HepG2 (cell line): ENCODE measurements around the gene PTPRN. TPM values are rescaled to one million over a fixed set of nuclear protein-coding genes. Genes with fewer than 3 reads are reported as not detected.

ENCODE experiments used
- ATAC-seq: fragments of 200-7000 bp; cut with Tn5 transposase; 3 replicates; pipeline ENCODE4 v1.9.1; 2020; ENCODE audit warnings: mild to moderate bottlenecking, moderate library complexity
- BruUV-seq: library from RNA; stranded (reverse); fragments of 400-500 nt; replicated peaks from 2 replicates; lab custom pipeline; 2021; lab: Mats Ljungman, UMichigan
- CTCF ChIA-PET: fragments of 300-600 bp; formaldehyde crosslinking; extraction: SDS; loops from one replicate; lab custom pipeline; 2021; ENCODE audit warnings: low total read pairs, inconsistent platforms, low intra/inter-chr PET ratio; lab: Yijun Ruan, JAX
- POLR2A ChIA-PET: fragments of 350-600 bp; sonication (Branson Sonifier 250); formaldehyde crosslinking; loops from one replicate; lab custom pipeline; 2020; ENCODE audit warnings: antibody characterized with exemption, inconsistent platforms; lab: Yijun Ruan, JAX
- DNase-seq: peaks from one replicate; pipeline ENCODE4 v3.0.0-alpha.2; 2015; ENCODE audit warnings: low spot score
- FAIRE-seq: peaks from 3 replicates; lab custom pipeline; 2011; peaks lifted over from hg19 to GRCh38; lab: Jason Lieb, UNC
- H2AFZ ChIP-seq: one replicate; pipeline ENCODE4 v1.6.1; 2011; ENCODE audit warnings: low read length, inconsistent platforms
- H3K27ac ChIP-seq: fragments of 300-600 bp; 3 replicates; pipeline ENCODE4 v1.8.0; 2011; ENCODE audit warnings: mixed run types, mild to moderate bottlenecking, mixed read lengths, low read length, inconsistent platforms; ENCODE audit not compliant: insufficient read depth; ENCODE audit errors: extremely low read length
- H3K27me3 ChIP-seq, 2 experiments: fragments of 200-600 bp in 1 of 2; 2 replicates in 1 of 2; 3 replicates in 1 of 2; pipeline versions ENCODE4 v1.6.0 to v1.8.0; 2011; ENCODE audit warnings: low read length in 2 of 2, mild to moderate bottlenecking in 2 of 2, moderate library complexity in 2 of 2, inconsistent platforms in 1 of 2; ENCODE audit not compliant: insufficient read depth in 2 of 2, control insufficient read depth in 1 of 2
- H3K36me3 ChIP-seq, 2 experiments: fragments of 200-600 bp in 1 of 2; replicated peaks in 1 of 2; 2 replicates in 1 of 2; 3 replicates in 1 of 2; pipeline versions ENCODE4 v1.5.1 to v1.8.0; 2011; ENCODE audit warnings: low read length in 2 of 2, inconsistent platforms in 1 of 2; ENCODE audit not compliant: insufficient read depth in 2 of 2, control insufficient read depth in 1 of 2
- H3K4me1 ChIP-seq: 2 replicates; pipeline ENCODE4 v1.5.1; 2012; ENCODE audit warnings: low read length, inconsistent platforms; ENCODE audit not compliant: insufficient read depth
- H3K4me2 ChIP-seq: 2 replicates; pipeline ENCODE4 v1.6.0; 2011; ENCODE audit warnings: low read depth, low read length, inconsistent platforms
- H3K4me3 ChIP-seq, 3 experiments: fragments of 200-600 bp in 1 of 3; sonication (generic), shearing (Covaris generic) in 1 of 3; replicated peaks in 1 of 3; 2 replicates each; pipeline ENCODE4 v1.5.1; 2011 to 2016; ENCODE audit warnings: low read length in 3 of 3, inconsistent platforms in 2 of 3, low read depth in 2 of 3, mild to moderate bottlenecking in 2 of 3, control low read depth in 1 of 3, mixed read lengths in 1 of 3; ENCODE audit not compliant: insufficient read depth in 1 of 3
- H3K79me2 ChIP-seq: one replicate; pipeline ENCODE4 v1.6.1; 2011; ENCODE audit warnings: low read length, inconsistent platforms; ENCODE audit not compliant: insufficient read depth
- H3K9ac ChIP-seq: 2 replicates; pipeline ENCODE4 v1.6.0; 2011; ENCODE audit warnings: mild to moderate bottlenecking, low read depth, low read length, inconsistent platforms; ENCODE audit not compliant: insufficient read depth
- H3K9me3 ChIP-seq: 2 replicates; pipeline ENCODE4 v1.5.1; 2012; ENCODE audit warnings: mild to moderate bottlenecking, low read length
- H4K20me1 ChIP-seq: 2 replicates; pipeline ENCODE4 v1.6.0; 2011; ENCODE audit warnings: inconsistent platforms, mild to moderate bottlenecking, low read length, moderate library complexity; ENCODE audit not compliant: insufficient read depth
- KDM2A ChIP-seq: sonication (generic); formaldehyde crosslinking; IDR thresholded peaks from 2 replicates; pipeline ENCODE4 v1.4.0; 2020; ENCODE audit warnings: low read depth, missing genetic modification reagents, borderline replicate concordance
- MZF1 ChIP-seq: sonication (generic); formaldehyde crosslinking; IDR thresholded peaks from 2 replicates; pipeline ENCODE4 v1.8.1; 2023; ENCODE audit warnings: mild to moderate bottlenecking, missing genetic modification reagents, borderline replicate concordance
- SIX1 ChIP-seq: sonication (generic); formaldehyde crosslinking; IDR thresholded peaks from 2 replicates; pipeline ENCODE4 v1.4.0; 2020; ENCODE audit warnings: missing genetic modification reagents, borderline replicate concordance
- SMYD3 ChIP-seq: sonication (generic); formaldehyde crosslinking; IDR thresholded peaks from 2 replicates; pipeline ENCODE4 v1.8.1; 2023; ENCODE audit warnings: mild to moderate bottlenecking, missing genetic modification reagents
- TBX3 ChIP-seq: fragments of 450-650 bp; IDR thresholded peaks from 2 replicates; pipeline ENCODE4 v1.6.1; 2017; ENCODE audit warnings: antibody characterized with exemption, mild to moderate bottlenecking, inconsistent platforms, borderline replicate concordance
- WIZ ChIP-seq: sonication (generic); formaldehyde crosslinking; IDR thresholded peaks from 2 replicates; pipeline ENCODE4 v1.5.1; 2020; ENCODE audit warnings: mild to moderate bottlenecking, missing genetic modification reagents
- ZFP37 ChIP-seq: sonication (generic); formaldehyde crosslinking; IDR thresholded peaks from 2 replicates; pipeline ENCODE4 v1.4.0; 2020; ENCODE audit warnings: missing genetic modification reagents, borderline replicate concordance
- ZNF205 ChIP-seq: IDR thresholded peaks from 2 replicates; pipeline ENCODE4 v1.6.1; 2018; ENCODE audit warnings: missing biosample characterization, missing genetic modification reagents
- ZNF225 ChIP-seq: sonication (generic); formaldehyde crosslinking; IDR thresholded peaks from 2 replicates; pipeline ENCODE4 v1.4.0; 2020; ENCODE audit warnings: mild to moderate bottlenecking, missing genetic modification reagents
- ZNF670 ChIP-seq: sonication (generic); formaldehyde crosslinking; IDR thresholded peaks from 2 replicates; pipeline ENCODE4 v1.8.0; 2022; ENCODE audit warnings: mild to moderate bottlenecking, missing genetic modification reagents, borderline replicate concordance
- ZSCAN12 ChIP-seq: sonication (generic); formaldehyde crosslinking; IDR thresholded peaks from 2 replicates; pipeline ENCODE4 v1.9.0; 2021; ENCODE audit warnings: mild to moderate bottlenecking, missing genetic modification reagents
- WGBS: methylation state at CpG from one replicate; pipeline ENCODE4 v1.1.6; 2017; ENCODE audit warnings: low lambda C conversion rate; 5-methylcytosine and 5-hydroxymethylcytosine counted together
- in situ Hi-C: cut with HindIII; loops from 2 replicates; pipeline ENCODE4 v1.10.0; 2017; ENCODE audit warnings: low pct_unique_long_range_greater_than_20kb; ENCODE audit not compliant: extremely low pct_ligation_motif_present
- intact Hi-C: fragments of 100-400 bp; cut with micrococcal nuclease; formaldehyde crosslinking; loops from one replicate; pipeline ENCODE4 v1.10.0; 2022; ENCODE audit not compliant: unreplicated experiment
- polyA plus RNA-seq, 8 experiments: library from polyadenylated mRNA; depleted of rRNA in 3 of 8; stranded (reverse) in 7 of 8; unstranded in 1 of 8; fragments of >200 nt; fragmentation: Illumina TruSeq in 4 of 8; extraction: Trizol in 4 of 8; gene quantifications; 2 replicates each; pipeline versions ENCODE4 v1.2.1 to v1.2.3, GENCODE V29; 2011 to 2016; ENCODE audit warnings: low read depth in 4 of 8, missing spikeins in 1 of 8, mixed read lengths in 1 of 8; ENCODE audit not compliant: insufficient read depth in 1 of 8
- total RNA-seq, 5 experiments: library from RNA; depleted of rRNA; stranded (reverse); fragments of >200 nt; fragmentation: Illumina TruSeq; extraction: Trizol; gene quantifications; 2 replicates each; pipeline ENCODE4 v1.2.3, GENCODE V29; 2016; ENCODE audit warnings: low read depth in 1 of 5
- TF ChIP-seq, protein P1 (sequence below): sonication (generic); formaldehyde crosslinking; IDR thresholded peaks from 2 replicates; pipeline ENCODE4 v1.4.0; 2020; ENCODE audit warnings: missing genetic modification reagents, mild to moderate bottlenecking, borderline replicate concordance
- TF ChIP-seq, protein P2 (sequence below): sonication (generic); formaldehyde crosslinking; IDR thresholded peaks from 2 replicates; pipeline ENCODE4 v1.8.0; 2023; ENCODE audit warnings: mild to moderate bottlenecking, missing genetic modification reagents

The PTPRN gene
- total and polyA plus RNA-seq, 2 of the 13 experiments (the other 11 are each of a cell fraction or from before 2014, with no cell fraction given) = 0.26 TPM; not detected in 1

DNA sequence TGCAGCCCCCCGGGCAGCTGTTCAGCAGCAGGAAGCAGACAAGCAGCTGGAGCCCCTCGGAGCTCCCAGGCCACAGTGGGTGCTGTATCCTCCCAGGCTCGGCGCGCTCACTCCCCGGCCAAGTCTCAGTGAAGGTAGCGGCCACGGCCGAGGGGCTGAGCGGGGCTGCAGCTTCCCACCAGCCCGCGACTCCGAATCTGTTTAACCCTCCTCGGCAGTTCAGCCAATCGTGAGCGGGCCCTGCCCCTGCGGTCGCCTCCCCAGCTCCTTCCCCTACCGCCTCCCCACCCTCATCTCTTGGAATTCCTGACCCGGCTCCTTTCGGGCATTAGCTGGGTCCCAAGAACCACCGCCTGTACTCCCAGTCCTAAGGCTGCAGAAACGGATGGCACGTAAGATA lies 23.3 kb upstream of the PTPRN start, which contains the start of gene RESP18:
RESP18 (minus strand) TSS at position 203 of the 400 bp plus-strand sequence.
- Histone ChIP-seq H3K4me2 (no peak within 1 kb of the TSS), H3K9ac (no peak within 1 kb of the TSS), H3K36me3 (no peaks in the 10 kb centered on the region), H3K4me3 (no peak within 1 kb of the TSS), H4K20me1 (peaks cover 8% of the 10 kb centered on the region; the same call in 1 of the 2 replicates)
- DNase-seq = no peak
- no TSS peak for BruUV-seq
- in situ Hi-C loops = no loop called here
- TF ChIP-seq ZNF205 (CRISPR knock-in tag) = no peak
- TF ChIP-seq ZNF225 (CRISPR knock-in tag) = no peak
- no peak for TF ChIP-seq ZFP37 (CRISPR knock-in tag)
- no peak for TF ChIP-seq TBX3
- TF ChIP-seq SIX1 (CRISPR knock-in tag) = no peak
- TF ChIP-seq MZF1 = no peak
- no peak for TF ChIP-seq ZNF670
- no peak for TF ChIP-seq KDM2A
- no peak for TF ChIP-seq SMYD3 (CRISPR knock-in tag)
- no peak for TF ChIP-seq WIZ (CRISPR knock-in tag)
- TF ChIP-seq, protein P1, sequence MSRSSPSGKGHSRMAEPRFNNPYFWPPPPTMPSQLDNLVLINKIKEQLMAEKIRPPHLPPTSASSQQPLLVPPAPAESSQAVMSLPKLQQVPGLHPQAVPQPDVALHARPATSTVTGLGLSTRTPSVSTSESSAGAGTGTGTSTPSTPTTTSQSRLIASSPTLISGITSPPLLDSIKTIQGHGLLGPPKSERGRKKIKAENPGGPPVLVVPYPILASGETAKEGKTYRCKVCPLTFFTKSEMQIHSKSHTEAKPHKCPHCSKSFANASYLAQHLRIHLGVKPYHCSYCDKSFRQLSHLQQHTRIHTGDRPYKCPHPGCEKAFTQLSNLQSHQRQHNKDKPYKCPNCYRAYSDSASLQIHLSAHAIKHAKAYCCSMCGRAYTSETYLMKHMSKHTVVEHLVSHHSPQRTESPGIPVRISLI (CRISPR knock-in tag) = no peak
- TF ChIP-seq ZSCAN12 (CRISPR knock-in tag) = no peak
- TF ChIP-seq, protein P2, sequence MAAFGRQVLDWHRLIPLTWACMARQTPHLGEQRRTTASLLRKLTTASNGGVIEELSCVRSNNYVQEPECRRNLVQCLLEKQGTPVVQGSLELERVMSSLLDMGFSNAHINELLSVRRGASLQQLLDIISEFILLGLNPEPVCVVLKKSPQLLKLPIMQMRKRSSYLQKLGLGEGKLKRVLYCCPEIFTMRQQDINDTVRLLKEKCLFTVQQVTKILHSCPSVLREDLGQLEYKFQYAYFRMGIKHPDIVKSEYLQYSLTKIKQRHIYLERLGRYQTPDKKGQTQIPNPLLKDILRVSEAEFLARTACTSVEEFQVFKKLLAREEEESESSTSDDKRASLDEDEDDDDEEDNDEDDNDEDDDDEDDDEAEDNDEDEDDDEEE (CRISPR knock-in tag) = no peak
- TF ChIP-seq, all 625 proteins: peak for 0
- Histone ChIP-seq H2AFZ (no peak within 1 kb of the TSS), H3K27ac (no peak within 1 kb of the TSS), H3K27me3 (peaks cover 3 to 36% of the 10 kb centered on the region in 2 experiments; a peak in 4 of 5 replicates), H3K79me2 (no peaks in the 10 kb centered on the region), H3K4me1 (no peaks in the 10 kb centered on the region), H3K9me3 (no peaks in the 10 kb centered on the region)
- ChIA-PET CTCF (no interaction called here), POLR2A (no interaction called here)
- intact Hi-C loops = no loop called here
- WGBS = 23% methylated on average over 15 of the region's 24 CpGs
- ATAC-seq (no peak), FAIRE-seq (no peak)
